Measurements from ENCODE around the gene CSNK1D.

Gene CSNK1D

DNA sequence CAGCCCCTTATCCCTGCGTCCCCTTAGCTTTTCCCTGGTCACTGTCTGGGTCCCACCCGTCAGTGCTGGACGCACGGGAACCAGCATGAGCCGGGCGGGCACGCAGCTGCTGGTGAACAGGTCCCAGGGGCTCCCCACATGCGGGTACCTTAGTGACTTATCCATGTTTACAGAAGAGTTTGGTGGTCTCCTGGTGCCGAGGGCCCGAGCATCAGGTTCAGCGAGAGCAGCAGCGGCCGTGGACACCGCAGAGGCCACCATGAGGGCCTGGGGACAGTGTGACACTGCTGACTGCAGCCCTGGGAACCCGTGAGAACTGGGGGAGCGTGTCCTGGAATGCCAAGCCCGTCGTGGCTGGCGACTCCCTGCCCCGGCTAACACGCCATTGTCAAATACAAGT, 37.4 kb upstream of the CSNK1D start:
- no peak for DNase-seq (ENCODE audit: low spot score)

DNA sequence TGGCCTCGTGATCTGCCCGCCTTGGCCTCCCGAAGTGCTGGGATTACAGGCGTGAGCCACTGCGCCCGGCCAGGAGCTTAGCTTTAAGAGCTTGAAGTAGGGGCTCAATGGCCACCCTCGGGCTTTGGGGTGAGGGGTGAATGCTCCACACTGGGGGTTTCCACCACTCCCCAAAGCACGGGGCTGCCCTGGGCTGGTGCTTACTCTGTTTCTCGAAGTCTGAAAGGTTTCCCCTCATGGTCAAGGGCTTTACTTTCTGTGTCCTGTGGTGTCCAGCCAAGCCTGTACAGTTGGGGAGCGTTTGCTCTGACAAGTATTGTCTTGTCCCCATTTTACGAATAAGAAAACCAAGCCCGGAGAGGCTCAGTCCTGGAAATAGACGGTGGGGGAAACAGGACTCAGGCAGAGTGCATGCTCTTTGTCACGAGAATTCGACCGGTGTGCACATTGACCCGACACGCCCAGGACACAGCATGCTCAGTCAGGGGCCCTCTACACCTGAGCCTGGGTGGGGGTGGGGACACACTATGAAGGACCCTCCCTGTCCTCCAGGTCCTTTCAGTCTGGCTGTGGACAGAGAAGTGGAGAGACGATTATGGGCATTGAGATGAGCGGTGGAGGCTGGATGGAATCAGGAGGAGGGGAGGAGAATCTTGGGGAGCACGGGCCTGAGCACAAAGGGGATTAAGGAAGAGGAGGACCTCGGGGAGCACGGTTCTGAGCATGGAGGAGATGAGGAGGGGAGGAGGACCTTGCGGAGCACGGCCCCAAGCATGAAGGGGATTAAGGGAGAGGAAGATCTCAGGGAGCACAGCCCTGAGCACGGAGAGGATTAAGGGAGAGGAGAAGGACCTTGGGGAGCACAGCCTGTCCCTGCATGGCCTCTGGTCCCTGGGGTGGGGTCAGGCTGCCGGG, 36.4 kb upstream of the CSNK1D start:
- peak; percentile 87 for DNase-seq (ENCODE audit: low spot score)

DNA sequence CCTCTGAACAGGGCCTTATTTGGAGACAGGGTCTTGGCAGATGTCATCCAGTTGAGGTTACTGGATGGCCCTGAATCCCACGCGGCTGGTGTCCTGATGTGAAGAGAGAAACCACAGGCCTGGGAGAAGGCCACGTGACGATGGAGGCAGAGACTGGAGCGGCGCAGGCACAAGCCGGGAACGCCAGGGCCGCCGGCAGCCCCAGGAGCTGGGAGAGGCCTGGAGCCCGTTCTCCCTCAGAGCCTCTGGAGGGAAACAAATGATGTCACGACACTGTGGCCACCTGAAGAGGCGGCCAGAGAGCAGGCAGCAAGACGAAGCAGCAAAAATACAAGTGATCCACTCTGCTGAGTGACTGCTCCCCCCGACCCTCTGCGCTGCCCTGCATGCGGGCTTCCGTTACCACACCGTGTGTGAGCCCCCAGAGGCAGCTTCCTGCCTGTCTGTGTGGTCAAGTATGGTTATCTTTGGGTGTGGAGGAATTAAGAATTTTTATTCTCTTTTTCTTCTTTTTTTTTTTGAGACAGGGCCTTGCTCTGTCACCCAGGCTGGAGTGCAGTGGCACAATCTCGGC, 32.3 kb upstream of the CSNK1D start:
- no peak for DNase-seq (ENCODE audit: low spot score)

DNA sequence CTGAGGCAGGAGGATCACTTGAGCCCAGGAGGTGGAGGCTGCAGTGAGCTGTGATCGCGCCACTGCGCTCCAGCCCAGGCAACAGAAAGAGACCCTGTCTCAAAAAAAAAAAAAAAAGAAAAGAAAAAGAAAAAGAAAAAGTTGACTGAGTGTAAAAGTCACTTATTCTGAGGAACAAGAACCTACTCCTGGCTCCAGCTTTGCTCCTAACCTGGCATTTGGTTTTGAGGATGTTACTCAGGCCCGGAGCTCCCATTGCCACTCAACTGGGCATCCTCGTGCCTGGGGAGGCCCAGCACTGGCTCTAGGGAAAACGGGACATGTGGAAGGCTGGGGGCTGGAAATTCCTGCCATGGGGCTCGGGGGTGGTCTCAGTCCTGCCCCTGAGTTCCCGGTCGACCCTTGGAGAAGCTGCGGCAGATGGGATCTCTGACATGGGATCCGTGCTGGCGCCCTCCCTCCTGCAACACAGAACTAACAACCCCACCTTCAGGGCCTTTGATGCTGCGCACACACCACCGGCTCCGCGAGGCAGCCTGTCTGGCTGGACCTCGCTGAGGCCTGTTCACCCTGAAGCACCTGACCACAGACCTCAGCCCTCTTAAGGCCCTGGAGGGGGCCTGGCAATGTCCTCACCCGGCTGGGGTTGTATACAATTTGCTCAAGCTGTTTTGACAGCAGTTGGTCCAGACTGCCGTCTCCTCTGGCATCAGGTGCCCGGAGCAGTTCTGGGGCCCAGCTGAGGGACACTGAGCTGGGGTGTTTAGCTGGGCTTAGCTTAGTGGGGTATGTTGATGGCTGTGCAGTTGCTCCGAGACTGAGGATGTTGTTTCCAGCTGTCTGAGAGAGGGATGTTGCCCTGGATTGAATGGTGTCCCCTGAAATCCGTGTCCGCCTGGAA, 31.6 kb upstream of the CSNK1D start:
- DNase-seq (ENCODE audit: low spot score): no peak

DNA sequence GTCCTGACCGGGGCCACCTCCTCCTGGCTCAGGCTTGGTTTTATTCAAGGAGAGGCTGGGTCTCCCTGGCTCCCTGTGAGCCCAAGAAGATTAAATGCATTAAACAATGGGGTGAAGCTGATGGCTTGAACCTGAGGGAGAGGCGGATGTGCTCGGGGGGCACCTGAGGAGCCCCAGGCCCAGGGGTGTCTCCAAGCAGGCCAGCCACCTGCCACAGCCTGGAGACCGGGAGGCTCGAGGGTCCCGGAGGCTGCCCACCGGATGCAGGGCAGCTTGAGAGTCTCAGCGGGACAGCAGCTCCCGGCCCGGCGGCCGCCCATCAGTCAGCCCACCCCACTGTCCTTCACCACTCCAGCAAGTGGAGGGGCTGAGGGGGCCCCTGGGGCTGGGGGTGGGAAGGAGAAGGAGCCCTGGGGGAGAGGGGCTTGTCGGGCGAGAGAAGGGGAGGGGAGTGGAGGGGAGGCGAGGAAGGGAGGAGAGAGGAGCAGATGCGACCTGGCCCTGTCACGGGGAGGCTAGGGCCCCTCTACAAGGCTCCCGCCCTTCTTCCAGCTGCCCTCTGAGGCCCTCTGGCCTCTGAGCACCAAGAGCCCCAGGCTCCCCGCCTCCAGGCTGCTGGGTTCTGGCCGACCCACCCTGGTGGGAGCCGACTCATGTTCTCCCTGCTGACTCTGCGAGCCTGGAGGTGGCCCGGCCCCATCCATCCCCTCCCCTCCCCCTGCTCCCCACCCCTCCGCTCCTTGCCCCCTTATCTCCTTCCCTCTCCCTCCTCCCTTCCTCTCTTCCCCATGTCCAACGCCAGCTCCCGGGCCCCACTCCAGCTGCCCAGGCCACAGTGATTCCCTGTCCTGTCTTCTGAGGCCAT, 30.7 kb upstream of the CSNK1D start:
- DNase-seq (ENCODE audit: low spot score): no peak

DNA sequence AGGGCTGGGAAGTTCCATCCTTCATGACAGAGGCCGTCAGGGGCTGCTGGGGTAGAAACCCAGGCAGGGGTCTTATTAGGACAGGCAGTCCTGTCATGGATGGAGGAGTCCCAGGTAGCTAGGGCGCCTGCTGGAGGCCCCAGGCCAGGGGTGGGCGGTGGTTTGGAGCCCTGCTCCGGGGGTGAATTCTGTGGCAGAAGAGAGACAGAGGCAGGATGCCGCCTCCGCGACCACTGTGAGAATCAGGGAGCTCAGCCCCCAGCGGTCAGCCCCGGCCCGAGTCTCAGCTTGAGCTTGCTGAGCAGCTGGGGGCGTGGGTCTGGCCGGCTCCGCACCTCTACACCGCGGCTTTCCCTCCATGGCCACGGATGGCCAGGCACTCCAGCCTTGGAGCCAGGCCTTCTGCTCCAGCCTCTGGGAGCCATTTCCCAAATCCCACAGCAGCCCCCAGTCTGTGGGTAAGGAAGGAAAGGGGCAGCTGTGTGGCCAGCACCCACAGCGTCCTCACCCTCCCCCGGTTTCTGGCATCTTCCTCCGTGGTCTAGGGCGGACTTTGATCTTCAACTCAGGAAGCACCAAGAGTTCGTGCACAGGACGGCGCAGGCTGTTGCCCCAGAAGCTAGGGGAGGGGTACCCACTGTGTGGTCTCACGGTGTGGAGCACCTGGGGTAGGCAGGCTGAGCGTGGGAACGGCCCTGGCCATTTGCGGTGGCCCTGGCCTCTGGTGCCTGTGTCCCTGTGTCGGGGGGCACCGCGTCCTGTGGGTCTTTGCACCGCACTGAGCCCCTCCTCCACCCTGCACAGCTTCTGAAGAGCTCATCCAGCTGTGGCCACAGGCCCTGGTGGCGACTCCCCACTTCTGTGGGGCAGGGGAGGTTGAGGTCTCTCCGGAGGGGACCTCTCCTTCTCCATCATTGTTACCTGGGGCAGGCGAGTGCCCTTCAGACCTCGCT, 29.8 kb upstream of the CSNK1D start:
- no peak for DNase-seq (ENCODE audit: low spot score)

DNA sequence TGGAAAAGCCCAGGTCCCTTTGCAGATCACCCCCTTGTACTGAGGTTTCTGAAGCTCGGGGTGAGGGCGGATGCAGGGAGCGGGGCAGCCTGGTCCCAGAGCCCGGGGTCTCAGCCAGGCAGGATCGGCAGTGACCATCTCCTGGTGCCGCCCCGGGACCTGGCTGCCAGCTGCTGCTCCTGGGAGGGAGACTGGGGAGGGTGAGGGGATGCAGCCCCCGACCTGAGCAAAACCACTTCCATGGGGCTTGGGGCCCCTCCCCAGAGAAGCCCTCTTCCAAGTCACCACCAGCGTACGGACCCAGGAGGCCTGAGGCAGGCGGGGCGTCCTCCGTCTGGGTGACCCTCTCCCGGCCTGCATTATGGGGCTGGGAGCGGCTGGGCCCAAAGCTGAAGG, 29.1 kb upstream of the CSNK1D start:
- no peak for DNase-seq (ENCODE audit: low spot score)

DNA sequence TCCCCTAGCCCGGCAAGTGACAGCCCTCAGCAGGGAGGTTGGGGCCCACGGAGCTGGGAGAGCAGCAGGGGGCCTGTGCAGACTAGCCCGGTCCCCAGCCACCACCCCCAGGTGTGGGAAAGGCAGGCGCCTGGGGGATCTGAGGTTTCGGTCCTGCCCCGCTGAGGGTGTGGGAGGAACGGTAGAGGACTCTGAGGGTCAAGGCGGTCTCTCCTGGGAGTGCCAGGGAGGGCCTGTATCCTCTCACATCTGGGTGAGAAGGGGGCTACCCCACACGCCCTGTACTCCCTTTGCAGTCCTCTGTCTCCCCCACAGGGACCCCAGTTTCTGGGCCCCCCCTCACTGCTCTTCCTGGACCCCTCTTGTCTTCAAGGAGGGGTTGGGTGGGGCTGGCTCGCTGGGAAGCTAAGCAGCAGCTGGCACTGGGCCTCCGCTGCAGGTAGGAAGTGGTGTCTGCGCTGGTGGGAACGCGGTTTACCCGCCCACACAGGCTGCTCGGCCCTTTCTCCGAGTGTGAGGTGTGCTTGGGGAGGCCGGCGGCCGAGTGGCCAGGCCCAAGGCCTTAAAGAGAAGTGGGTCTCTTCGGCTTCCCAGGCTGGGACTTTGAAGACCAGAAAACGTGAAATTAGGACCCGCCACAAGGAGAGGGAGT, 28.5 kb upstream of the CSNK1D start:
- no peak for DNase-seq (ENCODE audit: low spot score)

DNA sequence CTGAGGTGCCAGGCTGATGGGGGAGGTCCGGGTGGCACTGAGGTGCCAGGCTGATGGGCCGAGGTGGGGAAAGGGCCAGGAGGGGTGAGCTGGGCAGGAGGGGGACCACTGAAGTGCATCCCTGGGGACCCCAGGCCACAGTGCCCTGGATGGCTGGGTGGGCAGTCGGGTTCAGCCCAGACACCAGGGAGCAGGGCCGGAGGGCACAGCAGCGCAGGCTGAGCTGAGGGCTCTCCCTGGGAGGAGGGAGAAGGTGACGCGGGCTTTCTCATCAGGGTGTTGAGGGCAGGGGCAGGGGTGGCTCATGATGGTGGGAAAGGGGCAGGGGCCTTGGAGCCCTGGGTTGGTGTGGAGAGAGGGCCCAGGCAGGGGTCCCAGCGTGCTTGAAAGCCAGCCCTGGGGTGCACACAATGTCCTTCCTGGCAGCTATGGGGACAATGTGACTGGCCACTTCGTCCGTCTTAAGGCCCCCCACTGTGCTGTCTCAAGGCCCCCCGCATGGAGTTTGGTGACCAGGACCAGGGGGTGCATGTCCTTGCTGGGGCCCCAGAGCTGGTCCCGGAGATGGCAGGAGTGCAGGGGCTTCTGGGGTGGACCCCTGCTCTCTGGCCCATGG, 27.9 kb upstream of the CSNK1D start:
- no peak for DNase-seq (ENCODE audit: low spot score)

DNA sequence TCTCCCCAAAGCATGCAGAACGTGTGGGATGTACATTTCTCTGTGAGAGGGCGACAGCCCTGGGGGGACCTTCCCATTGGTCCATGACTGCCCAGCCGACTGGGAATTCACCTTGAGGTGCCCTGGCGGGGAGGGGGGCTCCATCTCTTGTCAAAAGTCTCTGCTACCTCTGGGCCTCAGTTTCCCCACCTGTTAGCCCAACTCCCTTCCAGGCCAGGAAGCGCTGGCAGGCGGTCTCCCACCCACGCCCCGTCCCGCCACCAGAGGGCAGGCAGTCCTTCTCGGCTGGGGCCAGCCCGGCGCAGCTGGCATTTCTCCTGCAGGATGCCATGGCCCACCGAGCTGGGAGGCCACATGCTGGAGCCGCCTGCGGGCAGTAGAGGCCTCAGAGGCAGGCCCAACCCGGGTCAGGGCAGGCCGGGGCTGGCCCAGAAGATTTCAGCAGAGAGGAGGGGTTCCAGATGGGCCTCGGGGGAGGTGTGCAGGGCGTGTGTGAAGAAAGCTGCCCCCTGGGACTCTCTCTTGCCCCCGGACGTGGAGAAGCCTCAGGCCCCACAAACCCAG, 27.3 kb upstream of the CSNK1D start:
- peak; percentile 88 for DNase-seq (ENCODE audit: low spot score)

DNA sequence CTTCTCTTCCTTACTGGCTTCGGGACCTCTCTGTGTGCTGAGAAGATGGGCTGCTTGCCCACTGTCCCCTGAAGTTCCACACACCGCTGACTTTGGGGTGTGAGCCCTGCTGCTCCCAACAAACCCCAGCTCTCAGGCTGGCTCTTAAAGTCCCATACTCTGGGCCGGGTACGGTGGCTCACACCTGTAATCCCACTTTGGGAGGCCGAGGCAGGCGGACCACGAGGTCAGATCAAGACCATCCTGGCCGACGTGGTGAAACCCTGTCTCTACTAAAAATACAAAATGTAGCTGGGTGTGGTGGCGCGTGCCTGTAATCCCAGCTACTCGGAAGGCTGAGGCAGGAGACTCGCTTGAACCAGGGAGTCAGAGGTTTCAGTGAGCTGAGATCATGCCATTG, 26.7 kb upstream of the CSNK1D start:
- no peak for DNase-seq (ENCODE audit: low spot score)

DNA sequence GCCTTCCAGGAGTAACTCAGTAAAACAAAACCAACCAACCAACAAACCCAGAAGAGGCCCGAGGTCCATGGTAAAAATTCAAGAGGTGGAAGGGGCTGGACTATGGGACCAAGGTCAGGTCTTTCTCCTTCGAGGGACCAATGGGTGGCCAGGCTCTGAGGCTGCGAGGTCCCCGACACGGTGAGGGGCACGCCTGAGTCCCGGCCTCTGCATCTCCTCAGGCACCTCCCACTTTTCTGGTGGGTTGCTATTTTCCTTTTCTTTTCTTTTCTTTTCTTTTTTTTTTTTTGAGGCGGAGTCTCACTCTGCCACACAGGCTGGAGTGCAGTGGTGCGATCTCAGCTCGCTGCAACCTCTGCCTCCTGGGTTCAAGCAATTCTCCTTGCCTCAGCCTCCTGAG, 26.0 kb upstream of the CSNK1D start:
- no peak for DNase-seq (ENCODE audit: low spot score)

DNA sequence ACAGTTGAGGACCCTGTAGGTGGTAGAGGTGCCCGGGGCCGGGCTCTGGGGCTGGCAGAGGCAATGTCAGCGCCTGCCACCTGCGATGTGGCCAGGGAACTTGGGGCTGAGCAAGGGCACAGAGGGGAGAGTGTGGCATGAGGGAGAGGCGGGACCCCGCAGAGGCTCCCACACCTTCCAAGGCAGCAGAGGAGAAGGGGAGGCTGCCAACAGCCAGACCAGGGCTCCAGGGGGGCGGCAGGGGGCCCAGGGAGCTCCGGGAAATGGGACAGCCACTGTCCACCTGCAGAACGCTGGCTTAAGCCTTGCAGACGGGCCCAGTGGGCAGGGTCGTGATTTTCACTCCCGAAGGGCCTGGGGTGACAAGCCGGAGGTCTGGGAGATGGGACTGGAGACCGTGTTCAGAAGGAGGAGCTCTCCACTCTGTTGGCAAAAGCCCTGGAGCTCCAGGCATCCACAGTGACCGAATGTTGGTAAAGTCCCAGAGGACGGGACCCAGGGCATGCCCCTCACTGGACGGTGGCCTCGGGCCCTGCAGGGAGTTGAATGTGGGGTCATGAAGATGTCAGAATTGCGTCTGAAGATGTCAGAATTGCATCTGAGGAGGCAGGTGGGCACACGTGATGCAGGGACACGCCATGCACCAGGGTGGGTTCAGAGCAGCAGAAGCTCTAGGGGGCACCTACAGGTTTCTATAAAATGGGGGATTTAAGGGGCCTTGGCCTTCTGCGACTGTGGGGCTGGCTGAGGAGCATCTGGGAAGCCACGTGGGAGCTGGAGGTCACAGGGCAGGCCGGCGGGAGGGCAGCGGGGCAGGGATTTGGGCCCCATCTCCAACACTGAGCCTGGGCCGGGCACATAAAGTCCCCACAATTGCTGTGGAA, 25.3 kb upstream of the CSNK1D start:
- DNase-seq (ENCODE audit: low spot score): no peak

DNA sequence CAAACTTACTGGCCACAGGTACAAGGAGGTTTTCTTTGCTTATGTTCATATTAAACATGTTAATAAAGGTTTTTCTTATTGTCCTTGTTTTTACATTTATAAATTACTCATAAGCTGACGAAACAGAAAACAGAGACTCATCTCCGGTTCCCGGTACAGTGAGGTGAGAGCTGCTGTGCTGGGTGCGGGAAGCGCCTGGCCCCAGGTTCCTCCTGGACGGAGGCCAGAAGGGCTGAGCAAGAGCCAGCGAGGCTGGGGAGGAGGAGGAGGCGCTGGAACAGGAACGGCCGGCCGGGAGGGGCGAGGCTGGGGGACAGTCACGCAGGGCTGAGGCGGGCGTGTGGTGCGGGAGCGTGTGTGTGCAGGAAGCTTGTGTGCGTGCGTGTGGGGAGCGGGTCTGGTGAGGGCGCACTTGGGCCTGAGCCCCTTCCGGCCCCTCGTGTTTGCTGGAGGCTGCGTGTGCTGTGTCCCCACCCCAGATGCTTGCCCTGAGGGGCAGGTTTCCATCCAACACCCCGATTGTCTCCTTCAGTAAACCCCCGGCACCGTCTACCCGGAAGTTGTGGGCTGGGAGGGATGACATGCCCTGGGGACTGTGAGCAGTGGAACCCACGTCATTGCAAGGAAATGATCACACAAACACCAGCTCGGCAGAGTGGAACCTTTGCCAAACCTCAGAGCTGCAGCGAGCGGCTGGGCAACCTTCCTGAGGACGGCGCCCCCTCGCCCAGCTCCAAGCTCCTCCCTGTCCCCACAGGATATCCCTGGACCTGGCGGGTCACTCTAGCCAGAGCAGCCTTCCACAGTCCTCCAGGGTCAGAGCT, 24.4 kb upstream of the CSNK1D start:
- DNase-seq (ENCODE audit: low spot score): no peak

DNA sequence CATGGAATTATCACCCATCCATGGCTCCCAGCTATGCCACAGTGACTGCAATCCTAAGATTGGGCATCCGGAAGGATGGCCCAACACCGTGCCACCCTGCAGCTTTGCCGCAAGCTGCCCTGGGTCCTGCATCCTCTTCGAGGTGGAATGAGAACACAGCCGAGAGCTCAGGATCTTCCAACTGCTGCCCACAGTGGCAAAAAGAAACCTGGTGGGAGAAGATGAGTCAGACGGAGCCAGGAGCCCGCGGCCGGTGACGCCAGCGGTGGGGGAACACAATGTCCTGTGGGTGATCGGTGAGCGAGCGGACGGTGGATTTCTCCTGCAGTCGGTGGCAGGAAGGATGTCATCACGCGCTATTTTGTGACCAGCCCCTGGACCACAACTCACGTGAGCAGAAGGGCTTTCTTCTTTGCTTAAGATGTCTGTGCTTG, 23.8 kb upstream of the CSNK1D start:
- no peak for DNase-seq (ENCODE audit: low spot score)

DNA sequence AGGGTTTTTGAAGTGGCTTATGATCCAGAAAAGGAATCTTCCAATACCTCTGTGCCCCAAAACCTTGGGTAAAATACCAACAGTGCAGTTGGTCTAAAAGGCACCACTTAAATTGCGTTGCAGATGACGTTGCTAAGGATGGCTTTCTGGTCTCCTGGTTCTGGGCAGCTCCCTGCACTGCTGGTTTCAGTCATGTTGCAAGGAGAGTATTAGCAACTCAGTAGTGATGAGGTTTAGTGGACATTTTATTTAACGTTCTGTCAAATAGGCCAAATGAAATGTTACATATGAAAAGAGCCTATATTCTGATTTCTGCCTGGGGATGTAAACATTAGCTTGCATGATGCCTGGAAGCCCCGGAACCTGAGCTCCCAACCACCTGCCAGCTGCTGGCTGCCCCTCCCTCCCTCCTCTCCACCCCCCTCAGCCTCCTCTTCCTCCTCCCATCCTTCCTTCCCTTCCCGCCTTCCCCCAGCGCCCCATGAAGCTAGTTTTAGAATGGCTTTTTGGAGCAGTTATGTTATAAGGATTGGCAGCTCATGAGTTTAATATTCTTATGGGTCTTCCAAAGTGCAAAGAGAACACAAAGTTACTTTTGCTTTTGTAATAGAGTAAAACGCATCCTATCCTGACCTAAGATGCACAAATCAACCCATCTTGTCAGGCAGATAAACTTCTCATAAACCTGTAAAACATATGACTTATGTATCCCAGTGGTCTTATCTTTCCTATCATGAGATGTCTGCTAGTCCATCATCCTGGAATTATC, 23.2 kb upstream of the CSNK1D start:
- no peak for DNase-seq (ENCODE audit: low spot score)

DNA sequence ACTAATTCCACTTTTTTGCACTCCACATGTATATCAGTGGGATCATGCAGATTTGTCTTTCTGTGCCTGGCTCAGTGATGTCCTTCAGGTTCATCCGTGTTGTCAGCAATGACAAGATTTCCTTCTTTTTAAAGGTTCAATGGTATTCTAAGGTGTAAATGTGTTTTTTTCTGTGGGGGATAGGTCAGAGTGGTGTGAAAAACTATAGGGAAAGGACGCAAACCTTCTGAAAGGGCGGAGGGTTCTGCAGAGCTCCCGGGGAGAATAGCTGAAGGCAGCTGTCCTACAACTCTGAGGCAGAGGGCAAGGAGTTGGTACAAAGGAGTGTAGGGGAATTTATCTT, 21.9 kb upstream of the CSNK1D start:
- no peak for DNase-seq (ENCODE audit: low spot score)
